HFFc6 (cell line): Measurements from ENCODE around the gene TRAPPC11. TPM values are rescaled to one million over a fixed set of nuclear protein-coding genes. Genes with fewer than 3 reads are reported as not detected.

Experiments used
- DNase-seq: peaks from one replicate; pipeline ENCODE4 v3.0.0-alpha.2; 2018
- H3K27ac Mint-ChIP-seq: 2 replicates; pipeline ENCODE4 v1.8.0; 2020; ENCODE audit warnings: mild to moderate bottlenecking, mixed read lengths
- H3K27me3 Mint-ChIP-seq: 2 replicates; pipeline ENCODE4 v1.8.0; 2021; ENCODE audit warnings: mild to moderate bottlenecking, moderate library complexity, mixed read lengths; ENCODE audit not compliant: insufficient read depth
- H3K36me3 Mint-ChIP-seq: 2 replicates; pipeline ENCODE4 v1.8.0; 2021; ENCODE audit warnings: low read depth, mixed read lengths
- H3K4me1 Mint-ChIP-seq: 2 replicates; pipeline ENCODE4 v1.8.0; 2020; ENCODE audit warnings: low read depth, mixed read lengths
- H3K4me3 Mint-ChIP-seq: 2 replicates; pipeline ENCODE4 v1.8.0; 2020; ENCODE audit warnings: mild to moderate bottlenecking, moderate library complexity, mixed read lengths
- H3K9me3 Mint-ChIP-seq: 2 replicates; pipeline ENCODE4 v1.8.0; 2020; ENCODE audit warnings: mild to moderate bottlenecking, mixed read lengths
- CTCF ChIP-seq: fragments of 200-600 bp; sonication (generic); IDR thresholded peaks from 2 replicates; pipeline ENCODE4 v1.5.0; 2021; ENCODE audit warnings: antibody characterized with exemption, mild to moderate bottlenecking
- total RNA-seq, 6 experiments: library from RNA; stranded (reverse); fragmentation: NEBNext Ultra II Directional; extraction: Animal tissue kit (Norgen Biotek cat#: 25700); gene quantifications; 2 replicates in 1 of 6; 3 replicates in 5 of 6; pipeline ENCODE4 v1.2.3, GENCODE V29; 2021

TRAPPC11 gene
- total RNA-seq, 6 experiments from 2014 or later = 24.8 to 29.5 (median 26.1) TPM

GRCh38 chr4:183674153-183674552 lies 15.1 kb downstream of the TRAPPC11 start:
- Mint-ChIP-seq H3K4me3 (no peak overlapping the region), H3K4me1 (no peaks in the 10 kb centered on the region), H3K9me3 (no peaks in the 10 kb centered on the region), H3K27ac (no peak overlapping the region), H3K36me3 (peaks cover 12% of the 10 kb centered on the region), H3K27me3 (no peaks in the 10 kb centered on the region)
- no peak for DNase-seq
- no peak for TF ChIP-seq CTCF

- Mint-ChIP-seq H3K27ac (no peak overlapping the region), H3K4me3 (no peak overlapping the region), H3K9me3 (no peaks in the 10 kb centered on the region), H3K36me3 (peaks cover 7% of the 10 kb centered on the region), H3K27me3 (no peaks in the 10 kb centered on the region), H3K4me1 (no peaks in the 10 kb centered on the region)
- TF ChIP-seq CTCF = no peak
- DNase-seq = no peak
These were observed 16.5 kb downstream of the TRAPPC11 start for GRCh38 chr4:183675625-183676024.

GRCh38 chr4:183681119-183681518 lies 22.0 kb downstream of the TRAPPC11 start:
- H3K4me3 Mint-ChIP-seq = no peak overlapping the region
- H3K36me3 Mint-ChIP-seq = peaks cover 4% of the 10 kb centered on the region
- no peak for DNase-seq
- H3K4me1 Mint-ChIP-seq = no peaks in the 10 kb centered on the region
- H3K9me3 Mint-ChIP-seq = no peaks in the 10 kb centered on the region
- TF ChIP-seq CTCF = no peak
- H3K27ac Mint-ChIP-seq = no peak overlapping the region
- H3K27me3 Mint-ChIP-seq = no peaks in the 10 kb centered on the region

GRCh38 chr4:183686461-183686860 lies 27.4 kb downstream of the TRAPPC11 start:
- H3K36me3 Mint-ChIP-seq = peaks cover 4% of the 10 kb centered on the region; the same call in 1 of the 2 replicates
- no peaks in the 10 kb centered on the region; the same call in 1 of the 2 replicates for H3K27me3 Mint-ChIP-seq
- no peak for TF ChIP-seq CTCF
- H3K9me3 Mint-ChIP-seq = no peaks in the 10 kb centered on the region
- H3K4me3 Mint-ChIP-seq = no peak overlapping the region
- H3K27ac Mint-ChIP-seq = no peak overlapping the region
- DNase-seq = no peak
- no peaks in the 10 kb centered on the region for H3K4me1 Mint-ChIP-seq

GRCh38 chr4:183688216-183688615 lies 29.1 kb downstream of the TRAPPC11 start:
- Mint-ChIP-seq H3K27me3 (no peaks in the 10 kb centered on the region; the same call in 1 of the 2 replicates), H3K9me3 (no peaks in the 10 kb centered on the region), H3K4me3 (no peak overlapping the region), H3K4me1 (no peaks in the 10 kb centered on the region), H3K27ac (no peak overlapping the region), H3K36me3 (peaks cover 9% of the 10 kb centered on the region)
- DNase-seq = no peak
- TF ChIP-seq CTCF = no peak

GRCh38 chr4:183691006-183691405 lies 31.9 kb downstream of the TRAPPC11 start:
- Mint-ChIP-seq H3K27ac (no peak overlapping the region), H3K36me3 (peaks cover 5% of the 10 kb centered on the region; the same call in 1 of the 2 replicates), H3K27me3 (no peaks in the 10 kb centered on the region; the same call in 1 of the 2 replicates)

More at GRCh38 chr4:183691006-183691405, 31.9 kb downstream of the TRAPPC11 start:
- no peaks in the 10 kb centered on the region for H3K4me1 Mint-ChIP-seq
- TF ChIP-seq CTCF = no peak
- no peaks in the 10 kb centered on the region for H3K9me3 Mint-ChIP-seq
- no peak overlapping the region for H3K4me3 Mint-ChIP-seq
- DNase-seq = no peak
